NCI-H128 (cell line): Measurements from ENCODE around the gene KCNK5.

Experiments
- DNase-seq: peaks from one replicate; lab custom pipeline; 2025; ENCODE audit not compliant: unreplicated experiment; lab: John Stamatoyannopoulos, UW

The KCNK5 gene

DNA sequence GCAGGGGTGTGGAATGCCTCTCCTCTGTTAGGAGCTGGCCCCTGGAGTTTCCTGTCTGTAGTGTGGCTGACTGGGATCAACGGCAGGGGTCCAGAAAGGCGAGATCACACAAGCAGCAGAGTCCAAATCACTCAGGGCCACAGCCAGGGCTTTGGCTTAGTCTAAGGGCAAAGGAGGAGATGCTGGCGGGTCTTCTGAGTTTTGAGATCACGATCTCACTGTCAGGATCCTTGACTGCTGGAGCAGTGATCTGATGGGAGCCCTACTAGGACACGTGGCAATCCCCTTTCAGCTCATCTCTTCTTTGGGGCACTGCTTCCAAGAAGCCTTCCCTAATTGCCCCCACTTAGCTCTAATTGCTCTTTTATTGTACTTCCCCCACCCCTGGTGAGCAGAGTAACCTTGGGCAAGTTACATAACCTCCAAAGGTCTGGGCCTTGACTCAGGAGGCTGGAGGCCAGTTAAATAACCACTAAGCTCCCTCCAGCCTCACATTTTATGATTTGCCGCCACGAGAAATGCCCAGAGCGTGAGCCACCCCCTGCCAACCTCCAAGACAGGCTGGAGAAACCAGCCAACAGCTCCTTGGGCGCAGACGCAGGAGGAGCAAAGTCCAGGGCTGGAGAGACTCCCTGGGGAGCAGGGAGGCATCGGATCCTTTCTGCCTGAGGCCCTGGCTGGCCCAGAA is 12.0 kb downstream of the KCNK5 start:
- DNase-seq, result no peak

DNA sequence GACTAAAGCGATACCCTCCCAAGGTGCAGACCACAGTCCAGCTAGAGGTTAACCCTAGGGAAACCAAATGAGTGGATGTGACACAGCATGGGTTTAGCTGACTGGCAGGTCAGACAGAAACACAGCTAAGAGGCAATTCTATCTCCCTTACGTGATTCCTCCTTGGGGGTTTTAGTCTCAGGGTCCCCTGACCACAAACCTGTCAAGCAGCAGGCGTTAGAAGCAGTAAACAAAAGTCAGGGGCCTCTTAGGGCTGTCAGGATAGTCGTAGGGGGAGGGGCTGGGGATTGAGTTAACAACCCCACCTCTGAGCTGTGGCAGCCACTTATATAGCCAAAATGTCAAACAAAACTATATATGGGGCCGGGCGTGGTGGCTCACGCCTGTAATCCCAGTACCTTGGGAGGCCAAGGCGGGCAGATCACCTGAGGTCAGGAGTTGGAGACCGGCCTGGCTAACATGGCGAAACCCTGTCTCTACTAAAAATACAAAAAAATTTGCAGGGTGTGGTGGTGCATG is 13.6 kb downstream of the KCNK5 start:
- no peak for DNase-seq

DNA sequence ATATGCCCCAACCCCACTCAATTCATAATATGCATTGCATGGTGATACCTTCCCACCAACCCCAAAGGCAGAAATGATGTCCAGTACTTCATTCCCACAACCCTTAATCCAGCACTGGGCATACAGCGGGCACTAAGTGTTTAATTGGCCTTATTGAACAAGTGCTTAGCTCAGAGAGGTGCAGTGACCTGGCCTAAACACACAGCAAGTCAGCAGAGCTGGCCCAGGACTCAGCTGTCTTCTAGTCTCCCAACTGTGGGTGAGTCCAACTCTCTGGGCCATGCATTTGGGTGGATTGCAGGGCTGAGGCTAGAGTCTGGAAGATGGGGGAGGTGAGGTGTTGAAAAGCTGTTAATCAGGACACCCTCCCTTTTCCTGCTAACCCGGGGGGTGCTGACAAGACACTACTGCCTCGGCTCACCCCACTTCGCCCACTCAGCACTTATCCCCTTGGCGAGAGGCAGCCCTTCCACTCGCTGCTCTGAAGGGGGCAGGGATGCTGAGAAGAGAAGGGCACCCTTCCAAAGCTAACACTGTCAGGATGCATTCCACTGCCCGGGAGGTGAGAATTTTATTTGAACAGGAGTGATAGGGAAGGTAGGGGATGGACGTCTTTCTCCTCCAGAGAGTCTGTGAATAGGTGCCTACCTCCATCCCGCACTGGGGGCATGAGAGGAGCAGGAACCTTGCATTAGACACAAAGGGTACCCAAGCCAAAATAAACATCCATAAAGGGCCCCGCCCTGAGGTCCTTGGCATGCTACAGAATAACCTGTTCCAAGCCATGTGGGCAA is 14.2 kb downstream of the KCNK5 start:
- DNase-seq, result no peak

DNA sequence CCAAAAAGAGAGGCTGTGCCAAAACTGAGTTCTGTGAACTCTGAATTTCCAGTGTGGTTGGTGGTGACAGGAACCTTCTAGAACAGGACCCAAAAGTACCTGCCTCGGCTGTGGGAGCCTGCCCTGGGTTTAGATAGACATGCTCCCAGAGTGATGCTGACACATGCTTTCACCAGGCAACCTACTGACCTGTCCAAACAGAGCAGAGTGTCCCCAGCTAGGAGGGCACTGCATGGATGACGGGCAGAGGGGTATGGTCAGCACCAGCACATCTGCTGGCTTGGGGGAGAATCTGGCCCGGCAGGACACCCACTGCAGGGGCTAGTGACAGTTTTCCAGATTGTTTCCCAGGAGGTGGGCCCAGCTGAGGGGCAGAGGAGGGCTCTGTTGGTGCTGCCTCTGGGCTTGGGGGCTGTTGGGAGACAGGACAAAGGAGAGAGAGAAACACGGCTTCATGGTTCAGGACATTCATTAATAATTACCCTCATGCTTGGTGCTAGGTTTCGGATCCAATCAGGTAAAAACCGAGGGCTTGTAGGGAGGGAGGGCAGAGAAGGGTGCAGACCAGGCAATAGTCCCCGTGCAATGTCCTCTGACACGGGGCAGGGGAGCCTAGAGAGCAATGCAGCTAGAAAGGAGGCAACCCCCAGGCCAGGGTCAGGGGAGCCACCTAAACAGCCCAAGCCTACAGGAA is 15.0 kb downstream of the KCNK5 start:
- no peak for DNase-seq

DNA sequence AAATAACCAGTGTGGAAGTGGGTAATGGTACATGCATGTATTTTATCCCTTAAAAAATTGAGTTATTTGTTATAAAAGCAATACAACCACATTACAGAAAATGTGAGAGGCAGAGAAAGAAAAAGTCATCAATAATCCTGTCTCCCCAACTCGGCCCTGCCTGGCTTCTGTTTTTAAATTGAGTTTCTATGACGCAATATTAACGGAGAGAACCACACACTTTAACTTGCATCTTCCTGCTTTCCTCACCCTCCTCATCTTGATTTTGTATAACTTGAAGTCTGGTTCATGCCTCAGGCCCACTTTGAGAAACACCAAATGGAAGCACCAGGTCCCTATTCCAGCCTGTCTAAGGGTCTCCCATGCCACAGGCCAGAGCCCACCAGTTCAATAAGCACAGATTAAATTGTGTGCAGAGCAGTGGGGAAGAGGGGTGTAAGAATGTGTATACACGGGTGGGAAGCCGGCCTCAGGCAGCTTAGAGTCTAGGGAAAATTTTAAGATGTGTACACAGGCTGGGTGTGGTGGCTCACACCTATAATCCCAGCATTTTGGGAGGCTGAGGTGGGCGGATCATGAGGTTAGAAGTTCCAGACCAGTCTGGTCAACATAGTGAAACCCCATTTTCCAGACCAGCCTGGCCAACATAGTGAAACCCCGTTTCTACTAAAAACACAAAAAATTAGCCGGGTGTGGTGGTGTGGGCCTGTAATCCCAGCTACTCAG is 15.9 kb downstream of the KCNK5 start:
- DNase-seq, result no peak

DNA sequence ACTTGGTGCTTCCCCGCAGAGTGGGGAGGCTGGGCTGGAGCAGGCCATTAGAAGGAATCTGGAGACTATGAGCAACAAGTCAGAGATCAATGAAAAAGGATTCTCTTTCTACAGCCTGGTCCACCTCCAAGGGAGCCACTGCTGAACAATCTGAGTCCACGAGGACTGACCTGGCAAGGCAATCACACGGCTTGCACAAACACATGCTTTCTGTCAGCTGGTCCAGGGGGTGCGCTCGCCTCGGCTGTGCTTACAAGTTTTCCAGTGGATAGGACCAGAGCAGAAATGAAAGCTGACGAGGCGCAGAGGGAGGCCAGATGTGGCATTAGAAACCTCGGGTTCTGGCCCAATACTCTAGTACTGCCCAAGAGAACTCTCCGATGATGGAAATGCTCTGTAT is 18.1 kb downstream of the KCNK5 start:
- DNase-seq, result no peak

DNA sequence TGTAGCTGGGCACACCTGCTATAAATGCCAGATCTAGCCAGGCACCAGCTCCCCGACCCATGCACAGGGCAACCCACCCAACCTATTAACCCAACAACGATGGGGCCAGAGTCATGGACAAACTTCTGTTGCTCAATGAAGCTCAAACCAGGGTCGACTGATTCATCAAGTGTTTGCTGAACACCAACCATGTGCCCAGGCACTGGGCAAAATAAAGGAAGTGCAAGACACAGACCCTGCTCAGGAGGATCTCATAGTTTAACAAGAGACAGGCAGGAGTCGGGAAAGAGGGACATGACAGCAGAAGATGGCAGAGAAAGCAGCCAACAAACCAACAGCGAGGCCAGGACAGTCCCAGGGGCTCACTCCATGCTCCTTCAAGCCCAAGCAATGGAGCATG is 18.8 kb downstream of the KCNK5 start:
- DNase-seq, result no peak

DNA sequence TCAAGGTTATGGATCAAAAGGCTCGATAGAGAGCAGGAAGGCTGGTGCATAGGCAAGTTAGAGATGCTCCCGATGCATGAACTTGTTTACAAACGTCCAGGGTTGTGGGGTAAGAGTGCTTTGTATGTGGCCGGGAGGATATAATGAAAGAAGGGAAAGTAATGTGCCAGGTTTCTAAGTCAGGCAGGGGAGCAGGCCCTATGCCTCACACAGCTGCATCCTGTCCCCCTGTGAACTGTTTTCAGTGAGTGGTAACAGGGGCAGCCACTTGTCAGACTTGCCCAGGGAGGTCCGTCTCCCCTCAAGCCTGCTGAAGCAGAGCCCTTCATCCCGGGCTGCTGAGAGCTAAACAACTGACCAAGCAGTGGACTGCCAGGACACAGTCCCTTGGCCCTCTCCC is 19.4 kb downstream of the KCNK5 start:
- DNase-seq, result no peak

DNA sequence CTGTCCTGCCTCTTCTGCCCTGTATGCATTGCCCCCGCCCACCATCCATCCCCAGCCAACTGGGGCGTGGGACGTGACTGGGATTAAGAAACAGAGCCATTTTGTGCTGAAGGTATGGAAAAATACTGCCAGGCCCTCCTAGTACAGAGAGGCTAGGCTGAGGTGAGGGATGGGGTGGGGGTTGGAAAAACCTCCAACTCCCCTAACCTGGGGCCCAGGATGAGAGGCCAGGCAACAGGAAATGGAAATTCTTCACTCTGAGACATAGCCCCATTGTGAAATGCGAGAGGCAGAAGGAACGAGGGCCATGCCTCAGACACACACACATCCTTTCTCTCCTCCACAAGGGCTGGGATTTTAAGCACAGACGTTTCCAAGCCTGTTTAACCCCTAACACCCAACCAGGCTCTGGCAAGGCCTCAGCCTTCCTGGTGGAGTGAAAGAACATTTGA is 19.9 kb downstream of the KCNK5 start:
- DNase-seq, result no peak

DNA sequence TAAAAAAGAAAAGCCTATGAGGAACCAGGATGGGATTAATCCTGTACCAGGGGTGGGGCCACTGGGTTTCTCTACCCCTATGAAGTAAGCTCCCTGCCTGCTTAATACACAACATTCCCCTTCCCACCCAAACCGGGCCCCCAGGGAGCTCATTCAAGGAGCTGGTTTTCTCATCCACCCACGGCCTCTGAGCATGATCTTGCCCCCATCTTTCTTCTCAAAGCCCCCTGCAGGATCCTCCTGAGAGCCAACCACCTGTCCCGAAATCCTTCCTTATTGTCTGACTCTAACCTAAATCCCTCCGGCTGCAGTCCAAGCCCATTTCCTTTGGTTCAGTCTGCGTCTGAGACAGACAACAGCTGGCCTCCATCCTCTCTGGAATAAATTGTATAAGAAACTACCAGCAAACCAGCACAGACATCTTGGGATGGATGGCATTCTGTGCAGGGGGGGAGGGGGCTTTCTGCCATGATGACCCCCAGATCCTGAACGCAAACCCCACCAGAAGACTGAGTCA is 21.0 kb downstream of the KCNK5 start:
- no peak for DNase-seq

DNA sequence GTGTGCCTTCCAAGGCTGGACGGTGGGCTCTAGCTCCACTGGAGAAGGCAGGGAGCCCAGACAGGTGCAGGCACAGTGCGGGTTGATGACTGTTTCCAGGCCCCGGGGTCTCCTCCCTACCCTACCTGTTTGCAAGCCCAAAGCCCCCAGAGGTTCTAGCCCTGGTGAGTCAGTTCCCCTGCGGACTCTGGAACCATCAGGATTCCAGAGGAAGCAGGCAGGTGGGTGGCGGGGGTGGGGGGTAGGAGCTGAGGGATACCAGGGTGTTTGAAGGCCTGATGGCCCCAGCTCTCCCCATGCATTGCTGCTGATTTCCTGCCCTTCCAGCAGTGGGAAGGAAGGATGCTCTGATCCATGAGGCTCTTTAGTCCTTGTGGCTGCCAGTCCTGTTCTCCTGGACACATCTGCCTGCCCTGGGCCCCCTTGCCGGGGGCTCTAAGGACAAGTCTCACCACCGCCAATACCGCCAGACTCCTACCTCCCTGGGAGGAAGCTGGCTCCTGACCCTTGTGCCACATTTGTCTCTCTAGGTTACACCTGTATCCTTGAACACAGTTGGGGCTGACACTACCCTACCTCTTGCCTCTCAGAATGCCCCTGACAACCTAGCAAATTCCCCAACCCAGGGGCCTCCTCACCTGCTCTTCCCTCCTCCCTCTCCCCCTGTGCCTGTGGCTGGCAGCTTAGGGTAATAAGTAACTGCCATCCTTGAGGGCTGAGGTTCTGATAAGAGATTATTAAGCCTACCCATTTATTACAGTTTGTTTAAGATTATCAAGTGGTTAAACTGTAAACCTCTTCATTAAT is 21.7 kb downstream of the KCNK5 start:
- no peak for DNase-seq

DNA sequence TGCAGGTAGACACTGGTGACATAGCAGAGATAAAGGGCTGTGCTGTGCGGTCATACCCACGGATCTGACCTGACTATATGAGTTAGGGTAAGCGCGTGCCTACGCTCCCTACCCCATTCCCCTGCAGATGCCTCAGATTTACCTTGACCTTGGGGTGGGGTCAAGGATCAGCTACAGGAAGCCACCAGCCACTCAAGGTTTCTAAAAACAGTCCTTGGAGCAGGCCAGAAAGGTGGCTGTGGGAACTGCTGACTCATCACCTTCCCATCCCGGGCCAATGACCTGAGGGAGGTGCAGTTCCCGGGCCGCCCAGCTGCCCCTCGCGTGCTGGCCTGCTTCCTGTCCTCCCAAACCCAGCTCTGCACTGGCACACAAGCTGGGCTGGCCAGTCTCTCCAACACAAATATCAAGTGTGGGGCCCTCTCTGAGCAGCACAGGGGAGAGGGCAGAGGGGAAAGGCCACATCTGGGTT is 23.0 kb downstream of the KCNK5 start:
- DNase-seq, result no peak

DNA sequence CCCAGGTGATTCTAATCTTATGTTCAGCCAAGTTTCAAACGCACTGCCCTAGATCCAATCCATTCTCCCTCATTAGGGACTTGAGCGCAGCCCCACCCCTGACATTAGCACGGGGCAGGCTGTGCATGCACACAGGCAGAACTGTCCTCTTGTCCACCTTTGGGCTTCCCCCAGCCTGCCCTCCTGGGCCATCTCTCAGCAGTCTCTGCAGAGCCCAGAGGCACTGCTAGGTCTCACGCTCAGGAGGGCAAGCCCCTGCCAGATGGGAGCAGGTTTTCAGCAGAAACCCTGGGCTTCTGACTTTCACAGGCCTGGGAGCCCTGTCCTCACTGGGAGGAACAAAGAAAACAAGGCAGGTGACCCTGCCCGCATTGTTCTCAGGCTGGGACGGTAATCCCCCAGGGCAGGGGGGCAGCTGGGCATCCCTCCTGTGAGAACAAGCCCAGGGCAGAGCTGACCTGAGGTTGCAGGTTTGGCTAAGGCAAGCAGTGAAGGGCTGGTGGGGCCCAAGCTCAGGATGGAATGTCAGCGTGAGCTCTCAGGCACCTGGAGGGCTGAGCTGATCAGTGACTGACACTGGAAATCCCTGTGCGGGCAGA is 24.5 kb downstream of the KCNK5 start:
- no peak for DNase-seq

DNA sequence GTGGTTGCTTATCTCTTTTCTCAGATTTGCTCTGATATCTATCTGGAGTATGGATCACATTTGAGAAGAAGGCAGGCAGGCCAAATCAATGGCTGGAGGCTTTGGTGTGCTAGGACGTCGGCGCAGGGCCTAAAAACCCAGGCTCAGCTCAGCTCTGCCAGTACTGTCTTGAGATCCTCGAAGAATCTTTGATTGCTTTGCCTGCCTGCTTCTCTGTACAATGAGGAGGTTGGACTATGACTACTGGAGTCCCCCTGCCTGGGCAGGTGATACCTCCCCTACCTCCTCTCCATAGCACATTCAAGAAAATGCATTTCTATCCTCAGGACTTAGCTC is 25.1 kb downstream of the KCNK5 start:
- DNase-seq, result no peak

DNA sequence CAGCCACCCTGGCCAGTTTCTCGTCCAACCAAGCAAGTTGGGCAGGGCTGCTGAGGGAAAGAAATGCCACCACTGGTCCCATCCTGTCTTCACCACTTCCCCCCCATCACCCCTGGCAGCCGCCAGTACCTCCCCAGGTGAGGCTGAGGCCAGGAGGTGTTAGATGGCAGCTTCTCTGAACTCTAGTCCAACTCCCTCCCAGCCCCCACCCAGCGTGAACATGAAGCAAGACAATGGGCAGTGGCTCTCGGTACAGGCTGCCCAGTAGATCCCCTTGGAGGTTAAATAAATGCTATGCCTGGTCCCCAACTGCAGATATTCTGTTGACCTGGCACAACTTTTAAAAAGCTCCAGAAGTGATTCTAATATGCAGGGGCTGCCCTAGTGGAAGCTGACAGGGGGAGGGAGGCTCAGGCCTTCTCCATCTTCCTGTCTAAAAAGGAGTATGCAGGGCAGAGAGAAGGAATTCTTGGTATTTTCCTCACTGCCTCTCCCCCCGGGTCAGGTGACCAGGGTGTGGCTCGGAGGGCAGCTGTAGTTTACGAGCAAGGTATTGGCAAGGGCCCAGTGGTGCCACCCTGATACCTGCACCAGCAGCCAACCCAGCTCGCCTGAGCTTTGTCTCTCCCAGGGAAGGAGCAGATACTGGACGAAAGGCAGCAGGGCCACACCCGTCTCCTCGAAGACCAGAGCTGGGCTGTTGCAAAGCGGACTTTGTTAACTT is 25.7 kb downstream of the KCNK5 start:
- no peak for DNase-seq

DNA sequence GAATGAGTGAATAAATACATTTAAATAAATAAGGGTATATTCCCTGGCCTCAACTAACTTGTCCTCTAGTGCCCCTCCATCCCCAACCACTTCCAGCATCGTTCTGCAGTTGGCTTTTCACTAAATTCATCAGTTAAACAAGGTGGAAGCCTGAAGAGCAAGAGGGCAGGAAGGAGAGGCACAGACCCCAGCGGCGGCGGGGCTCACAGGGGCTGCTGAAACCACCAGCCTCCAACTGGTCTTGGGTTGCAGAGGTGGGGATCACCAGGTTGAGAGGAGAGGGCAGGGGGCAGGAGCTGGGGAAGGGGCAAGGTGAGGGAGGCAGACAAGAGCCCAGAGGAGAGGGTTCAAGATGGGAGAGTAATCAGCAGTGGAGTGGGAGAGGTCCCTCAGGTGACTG is 27.1 kb downstream of the KCNK5 start:
- DNase-seq, result no peak

DNA sequence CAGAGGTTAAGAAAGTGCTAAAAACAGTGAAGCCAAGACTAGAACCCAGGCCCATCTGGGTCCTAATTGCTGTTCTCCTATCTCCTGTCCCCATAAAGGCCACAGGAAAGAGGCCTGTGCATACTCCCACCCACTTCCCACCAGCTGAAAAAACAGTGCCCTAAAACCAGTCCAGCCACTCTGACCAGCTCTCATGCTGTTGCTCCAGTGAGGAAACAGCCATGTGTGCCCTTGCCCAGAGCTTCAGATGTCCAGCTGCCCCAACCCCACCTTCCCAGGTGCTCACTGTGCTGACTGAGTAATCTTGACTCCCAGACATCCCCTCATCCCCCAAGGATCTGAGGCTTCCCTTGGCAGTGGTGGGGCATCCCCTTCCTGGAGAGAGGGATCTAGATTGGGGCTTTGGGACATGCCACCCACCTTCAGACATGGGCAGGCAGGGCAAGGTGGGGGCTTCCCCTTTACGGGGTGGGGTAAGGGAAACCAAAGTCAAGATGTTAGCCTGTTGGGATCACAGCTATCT is 28.7 kb downstream of the KCNK5 start:
- no peak for DNase-seq

DNA sequence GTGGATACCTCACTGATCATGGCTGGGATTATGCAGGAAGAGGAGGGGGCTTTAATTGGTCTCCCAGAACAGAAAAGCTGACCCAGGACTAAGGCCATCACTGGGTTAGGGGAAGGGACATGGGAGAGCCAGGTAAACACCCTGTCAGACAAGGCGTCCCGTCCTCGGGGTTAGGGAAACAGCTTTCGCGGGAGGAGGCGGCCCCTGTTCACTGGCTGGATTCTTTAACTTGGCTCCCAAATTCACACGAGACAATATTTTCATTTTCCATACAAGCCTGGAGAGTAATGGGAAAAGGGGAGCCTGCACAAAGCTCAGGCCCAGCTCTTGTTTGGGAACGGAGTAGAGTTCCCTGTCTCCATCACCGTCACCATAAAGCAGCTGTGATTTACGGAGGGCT is 29.3 kb downstream of the KCNK5 start:
- DNase-seq, result no peak
